Activated CD4-positive, alpha-beta T cell treated with anti-CD3 and anti-CD28 coated beads, Interleukin-2, amount 50 U/mL, for 24 hours (primary cell): ENCODE results near the gene BCAS3.

ENCODE experiments used
- DNase-seq, 2 donors: peaks; one replicate each; pipeline ENCODE4 v3.0.0-alpha.2; 2020; ENCODE audit warnings: low read depth in 1 of 2, low spot score in 1 of 2

BCAS3 gene

GRCh38 chr17:61389670-61390478 lies 712.2 kb downstream of the BCAS3 start:
- DNase-seq, result no peak

GRCh38 chr17:61390479-61390791 lies 712.8 kb downstream of the BCAS3 start:
- no peak for DNase-seq

GRCh38 chr17:61391595-61392291 lies 714.1 kb downstream of the BCAS3 start:
- no peak for DNase-seq

- DNase-seq, result no peak
Observed at GRCh38 chr17:61392679-61393078, 715.0 kb downstream of the BCAS3 start.

- no peak for DNase-seq
Observed at GRCh38 chr17:61393550-61393903, 715.9 kb downstream of the BCAS3 start.

- DNase-seq, result no peak
Observed at GRCh38 chr17:61393904-61394629, 716.4 kb downstream of the BCAS3 start.

GRCh38 chr17:61394630-61395408 lies 717.2 kb downstream of the BCAS3 start:
- DNase-seq, result no peak

- DNase-seq, result no peak
Observed at GRCh38 chr17:61395409-61395982, 717.8 kb downstream of the BCAS3 start.

GRCh38 chr17:61395983-61396585 lies 718.4 kb downstream of the BCAS3 start:
- DNase-seq, result no peak

- no peak for DNase-seq
Observed at GRCh38 chr17:61396586-61397085, 719.0 kb downstream of the BCAS3 start.

- DNase-seq, result no peak
Observed at GRCh38 chr17:61397086-61397842, 719.6 kb downstream of the BCAS3 start.

GRCh38 chr17:61398721-61399130 lies 721.1 kb downstream of the BCAS3 start:
- DNase-seq, result no peak

GRCh38 chr17:61399131-61400065 lies 721.7 kb downstream of the BCAS3 start, which contains the start of gene TBX2:
Gene TBX2 (plus strand): TSS chr17:61399843. CDS start chr17:61400177, 334 bp downstream.
- no peak for DNase-seq

GRCh38 chr17:61400066-61400716 lies 722.5 kb downstream of the BCAS3 start:
- no peak for DNase-seq

- DNase-seq, result no peak
Observed at GRCh38 chr17:61400717-61401388, 723.2 kb downstream of the BCAS3 start.

GRCh38 chr17:61401389-61402072 lies 723.9 kb downstream of the BCAS3 start:
- no peak for DNase-seq

- DNase-seq, result no peak
Observed at GRCh38 chr17:61402073-61402541, 724.5 kb downstream of the BCAS3 start.
